ENCODE measurements around the gene TMC4. TPM values are rescaled to one million over a fixed set of nuclear protein-coding genes. Genes with fewer than 3 reads are reported as not detected.
"Not testable (repeated sequence)": the region's sequence is repeated elsewhere in the genome, so short reads cannot be mapped to it uniquely, and the experiment has no call there.

Gene TMC4
- total RNA-seq, result 0.97 TPM
- long read RNA-seq, partial matches to known transcripts, result 0 of 1 reads
- long read RNA-seq, other reads (novel, unspliced or antisense), result 1 of 1 reads

- ATAC-seq (peak; percentile 63), DNase-seq (ENCODE audit: missing footprints) (peak; percentile 30)
- intact Hi-C loops (cut with DNase I), result no loop called here
Measured at GRCh38 chr19:54172471-54173358, at the start of gene TMC4. TMC4 (minus strand) TSS chr19:54173160; CDS start chr19:54173117, 43 bp downstream.

GRCh38 chr19:54221947-54222346 lies 49.0 kb upstream of the TMC4 start:
- ATAC-seq; DNase-seq (ENCODE audit: missing footprints); intact Hi-C loops (cut with DNase I): not testable (repeated sequence)

- intact Hi-C loops (cut with DNase I); ATAC-seq; DNase-seq (ENCODE audit: missing footprints): not testable (repeated sequence)
Measured at GRCh38 chr19:54219702-54220101, 46.7 kb upstream of the TMC4 start.

GRCh38 chr19:54218960-54219661 lies 46.2 kb upstream of the TMC4 start:
- DNase-seq (ENCODE audit: missing footprints) (no peak), ATAC-seq (no peak)
- intact Hi-C loops (cut with DNase I), result no loop called here

GRCh38 chr19:54218259-54218658 lies 45.3 kb upstream of the TMC4 start:
- intact Hi-C loops (cut with DNase I), result no loop called here
- DNase-seq (ENCODE audit: missing footprints) (no peak), ATAC-seq (no peak)

- intact Hi-C loops (cut with DNase I); ATAC-seq; DNase-seq (ENCODE audit: missing footprints): not testable (repeated sequence)
Measured at GRCh38 chr19:54217517-54218247, 44.7 kb upstream of the TMC4 start.

GRCh38 chr19:54216869-54217268 lies 43.9 kb upstream of the TMC4 start:
- ATAC-seq (no peak), DNase-seq (ENCODE audit: missing footprints) (no peak)
- intact Hi-C loops (cut with DNase I), result no loop called here

GRCh38 chr19:54214734-54215133 lies 41.8 kb upstream of the TMC4 start:
- ATAC-seq; DNase-seq (ENCODE audit: missing footprints); intact Hi-C loops (cut with DNase I): not testable (repeated sequence)

GRCh38 chr19:54214217-54214616 lies 41.3 kb upstream of the TMC4 start:
- DNase-seq (ENCODE audit: missing footprints); intact Hi-C loops (cut with DNase I); ATAC-seq: not testable (repeated sequence)

- DNase-seq (ENCODE audit: missing footprints) (no peak), ATAC-seq (no peak)
- intact Hi-C loops (cut with DNase I), result no loop called here
Measured at GRCh38 chr19:54211235-54211634, 38.3 kb upstream of the TMC4 start.

- DNase-seq (ENCODE audit: missing footprints) (peak; percentile 91), ATAC-seq (peak; percentile 67)
- intact Hi-C loops (cut with DNase I), result no loop called here
Measured at GRCh38 chr19:54209811-54210494, 37.0 kb upstream of the TMC4 start.

- no peak for ATAC-seq
- DNase-seq (ENCODE audit: missing footprints), result no peak
- intact Hi-C loops (cut with DNase I), result no loop called here
Measured at GRCh38 chr19:54209058-54209810, 36.3 kb upstream of the TMC4 start.

- no peak for DNase-seq (ENCODE audit: missing footprints)
- no peak for ATAC-seq
- intact Hi-C loops (cut with DNase I), result no loop called here
Measured at GRCh38 chr19:54208784-54209057, 35.8 kb upstream of the TMC4 start.

GRCh38 chr19:54207983-54208783 lies 35.2 kb upstream of the TMC4 start:
- peak; percentile 70 for ATAC-seq
- DNase-seq (ENCODE audit: missing footprints), result peak; percentile 86
- intact Hi-C loops (cut with DNase I), result no loop called here

GRCh38 chr19:54207676-54207982 lies 34.7 kb upstream of the TMC4 start:
- ATAC-seq (no peak), DNase-seq (ENCODE audit: missing footprints) (no peak)
- intact Hi-C loops (cut with DNase I), result no loop called here

- DNase-seq (ENCODE audit: missing footprints), result peak; percentile 84
- intact Hi-C loops (cut with DNase I); ATAC-seq: not testable (repeated sequence)
Measured at GRCh38 chr19:54207193-54207592, 34.2 kb upstream of the TMC4 start.

GRCh38 chr19:54206831-54207177 lies 33.8 kb upstream of the TMC4 start:
- ATAC-seq (no peak), DNase-seq (ENCODE audit: missing footprints) (no peak)
- intact Hi-C loops (cut with DNase I), result no loop called here

Measured in Right ventricle myocardium inferior (tissue), 1 donor.